ENCODE data around the gene CABCOCO1. TPM values are rescaled to one million over a fixed set of nuclear protein-coding genes. Genes with fewer than 3 reads are reported as not detected.
"Not testable (repeated sequence)": the region's sequence is repeated elsewhere in the genome, so short reads cannot be mapped to it uniquely, and the experiment has no call there.

The CABCOCO1 gene
- total RNA-seq, 2 donors from 2014 or later = not detected

DNA sequence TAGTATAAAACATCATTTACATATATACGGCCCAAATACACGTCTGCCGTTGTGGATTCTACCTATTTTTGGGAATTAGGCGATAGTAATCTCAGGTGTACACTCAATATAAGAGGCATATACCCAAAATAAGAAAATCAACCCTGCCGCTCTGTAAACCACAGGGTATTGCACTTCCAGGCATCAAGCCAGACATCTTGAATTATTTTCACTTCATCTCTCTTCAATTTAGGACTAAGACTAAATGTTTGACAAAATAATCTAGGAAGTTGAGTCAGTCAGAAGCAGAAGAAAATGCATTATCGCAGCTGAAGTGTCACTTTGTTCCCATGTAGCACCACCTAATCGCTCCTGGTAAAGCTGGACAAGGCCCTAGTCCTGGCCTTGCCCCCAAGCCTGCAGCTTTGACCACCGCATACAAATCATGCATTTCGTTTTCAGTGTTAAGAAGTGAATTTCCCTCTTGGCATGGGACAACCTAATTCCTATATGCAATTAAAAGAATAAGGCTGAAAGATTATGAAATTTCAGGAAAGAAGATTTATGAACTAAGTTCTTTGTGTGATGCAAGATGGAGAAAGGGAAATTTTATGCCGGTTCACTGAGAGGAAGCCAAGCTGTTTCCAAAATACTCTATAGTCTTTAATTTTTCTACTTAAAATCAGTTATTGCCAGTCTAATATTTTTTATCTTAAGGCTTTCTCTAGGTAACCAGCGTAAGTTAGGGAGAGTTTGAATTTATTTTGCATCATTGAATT is 26.0 kb downstream of the CABCOCO1 start:
- Histone ChIP-seq H3K4me3 (no peak overlapping the region), H3K9me3 (peaks cover 0 to 2% (median 0%) of the 10 kb centered on the region in 3 donors), H3K27me3 (no peaks in the 10 kb centered on the region), H3K36me3 (replicated peaks in 1 of 2; ENCODE audit: insufficient read depth in 1 of 2, low read depth in 2 of 2) (no peaks in the 10 kb centered on the region), H3K4me1 (no peaks in the 10 kb centered on the region), H3K27ac (no peak overlapping the region)
- WGBS, 2 donors = 77 to 87% methylated on average over 11 of the region's 11 CpGs
- ATAC-seq (no peak), DNase-seq (no peak)
- no peak for TF ChIP-seq POLR2A (IDR thresholded peaks at IDR 0.05)
- TF ChIP-seq, protein P1, sequence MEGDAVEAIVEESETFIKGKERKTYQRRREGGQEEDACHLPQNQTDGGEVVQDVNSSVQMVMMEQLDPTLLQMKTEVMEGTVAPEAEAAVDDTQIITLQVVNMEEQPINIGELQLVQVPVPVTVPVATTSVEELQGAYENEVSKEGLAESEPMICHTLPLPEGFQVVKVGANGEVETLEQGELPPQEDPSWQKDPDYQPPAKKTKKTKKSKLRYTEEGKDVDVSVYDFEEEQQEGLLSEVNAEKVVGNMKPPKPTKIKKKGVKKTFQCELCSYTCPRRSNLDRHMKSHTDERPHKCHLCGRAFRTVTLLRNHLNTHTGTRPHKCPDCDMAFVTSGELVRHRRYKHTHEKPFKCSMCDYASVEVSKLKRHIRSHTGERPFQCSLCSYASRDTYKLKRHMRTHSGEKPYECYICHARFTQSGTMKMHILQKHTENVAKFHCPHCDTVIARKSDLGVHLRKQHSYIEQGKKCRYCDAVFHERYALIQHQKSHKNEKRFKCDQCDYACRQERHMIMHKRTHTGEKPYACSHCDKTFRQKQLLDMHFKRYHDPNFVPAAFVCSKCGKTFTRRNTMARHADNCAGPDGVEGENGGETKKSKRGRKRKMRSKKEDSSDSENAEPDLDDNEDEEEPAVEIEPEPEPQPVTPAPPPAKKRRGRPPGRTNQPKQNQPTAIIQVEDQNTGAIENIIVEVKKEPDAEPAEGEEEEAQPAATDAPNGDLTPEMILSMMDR (IDR thresholded peaks at IDR 0.05) = no peak
- intact Hi-C loops (cut with DNase I) = no loop called here

DNA sequence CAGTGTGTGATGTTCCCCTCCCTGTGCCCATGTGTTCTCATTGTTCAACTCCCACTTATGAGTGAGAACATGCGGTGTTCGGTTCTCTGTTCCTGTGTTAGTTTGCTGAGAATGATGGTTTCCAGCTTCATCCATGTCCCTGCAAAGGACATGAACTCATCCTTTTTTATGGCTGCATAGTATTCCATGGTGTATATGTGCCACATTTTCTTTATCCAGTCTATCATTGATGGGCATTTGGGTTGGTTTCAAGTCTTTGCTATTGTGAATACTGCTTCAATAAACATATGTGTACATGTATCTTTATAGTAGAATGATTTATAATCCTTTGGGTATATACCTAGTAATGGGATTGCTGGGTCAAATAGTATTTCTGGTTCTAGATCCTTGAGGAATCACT is 28.9 kb downstream of the CABCOCO1 start:
- H3K36me3 ChIP-seq (replicated peaks in 1 of 2; ENCODE audit: insufficient read depth in 1 of 2, low read depth in 2 of 2); DNase-seq; H3K4me3 ChIP-seq; intact Hi-C loops (cut with DNase I); ATAC-seq; H3K9me3 ChIP-seq; H3K27me3 ChIP-seq; H3K27ac ChIP-seq; H3K4me1 ChIP-seq: not testable (repeated sequence)
- 91 to 100% methylated on average over 2 of the region's 2 CpGs for WGBS, 2 donors

DNA sequence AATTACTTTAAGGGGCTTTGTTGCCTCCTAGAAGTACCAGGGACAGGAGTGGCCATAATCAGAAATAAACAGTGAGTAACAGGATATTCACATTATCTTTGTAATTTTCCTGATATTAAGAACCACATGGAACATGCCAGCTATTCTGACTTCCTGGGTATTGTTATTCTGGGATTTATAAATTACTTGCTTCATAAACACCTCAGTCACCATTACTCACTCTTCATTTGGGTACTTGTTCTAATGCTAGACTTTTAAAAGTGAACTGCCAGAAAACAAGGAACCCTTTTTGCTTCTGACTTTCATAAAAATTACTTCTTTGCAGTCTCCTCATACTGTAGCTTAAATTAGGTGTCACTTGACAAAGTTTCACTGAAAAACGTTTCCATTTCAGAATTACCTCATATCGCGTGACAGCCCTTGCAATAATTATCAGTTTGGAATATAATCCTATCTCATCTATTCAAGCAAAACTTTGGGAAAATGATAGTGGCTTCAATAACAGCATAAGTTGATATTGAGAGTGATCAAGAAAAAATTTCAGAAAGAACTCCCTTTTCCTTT is 29.8 kb downstream of the CABCOCO1 start:
- Histone ChIP-seq H3K4me1 (no peaks in the 10 kb centered on the region), H3K9me3 (no peaks in the 10 kb centered on the region), H3K27ac (no peak overlapping the region), H3K27me3 (no peaks in the 10 kb centered on the region), H3K36me3 (replicated peaks in 1 of 2; ENCODE audit: insufficient read depth in 1 of 2, low read depth in 2 of 2) (no peaks in the 10 kb centered on the region), H3K4me3 (no peak overlapping the region)
- ATAC-seq (no peak), DNase-seq (no peak)
- intact Hi-C loops (cut with DNase I) = no loop called here
- TF ChIP-seq POLR2A (IDR thresholded peaks at IDR 0.05) = no peak
- TF ChIP-seq, protein P1 (IDR thresholded peaks at IDR 0.05) = no peak
- 66 to 80% methylated on average over 3 of the region's 3 CpGs for WGBS, 2 donors

DNA sequence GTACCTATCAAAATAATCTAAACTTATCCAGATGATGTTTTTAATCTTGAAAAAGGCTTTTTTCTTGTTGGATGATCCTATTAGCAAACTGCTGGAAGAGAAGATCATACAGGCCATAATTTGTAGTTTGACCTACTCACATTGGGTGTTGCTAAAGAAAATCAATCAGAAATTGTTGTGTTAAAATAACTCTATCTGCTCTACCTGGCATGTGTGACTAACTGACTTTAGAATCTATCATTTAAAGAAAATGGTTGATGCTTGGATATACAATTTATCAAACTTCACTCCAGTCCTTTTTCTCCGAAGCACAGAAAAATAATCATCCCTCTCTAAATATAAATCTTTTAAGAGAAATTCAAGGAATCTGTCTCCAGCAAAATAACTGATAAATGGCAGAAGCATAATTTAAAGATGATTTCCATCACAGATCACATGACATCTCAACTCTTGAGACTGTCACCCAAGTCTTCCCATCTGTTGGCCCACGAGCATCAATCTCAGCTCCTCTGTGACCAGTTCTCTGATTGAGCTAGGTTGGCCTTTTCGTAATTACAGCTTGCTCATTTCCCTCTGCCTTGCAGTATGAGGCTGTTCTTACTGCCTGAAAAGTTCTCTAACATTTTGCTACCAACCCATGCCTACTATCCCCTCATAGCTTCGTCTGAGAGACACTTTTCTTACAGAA is 36.4 kb downstream of the CABCOCO1 start:
- no peak for ATAC-seq
- Histone ChIP-seq H3K4me3 (no peak overlapping the region), H3K36me3 (replicated peaks in 1 of 2; ENCODE audit: insufficient read depth in 1 of 2, low read depth in 2 of 2) (no peaks in the 10 kb centered on the region), H3K27me3 (no peaks in the 10 kb centered on the region), H3K4me1 (no peaks in the 10 kb centered on the region), H3K9me3 (no peaks in the 10 kb centered on the region), H3K27ac (no peak overlapping the region)
- no peak for TF ChIP-seq POLR2A (IDR thresholded peaks at IDR 0.05)
- TF ChIP-seq, protein P1 (IDR thresholded peaks at IDR 0.05) = no peak
- DNase-seq = no peak
- intact Hi-C loops (cut with DNase I) = no loop called here
- 74 to 83% methylated on average over 4 of the region's 4 CpGs for WGBS, 2 donors

DNA sequence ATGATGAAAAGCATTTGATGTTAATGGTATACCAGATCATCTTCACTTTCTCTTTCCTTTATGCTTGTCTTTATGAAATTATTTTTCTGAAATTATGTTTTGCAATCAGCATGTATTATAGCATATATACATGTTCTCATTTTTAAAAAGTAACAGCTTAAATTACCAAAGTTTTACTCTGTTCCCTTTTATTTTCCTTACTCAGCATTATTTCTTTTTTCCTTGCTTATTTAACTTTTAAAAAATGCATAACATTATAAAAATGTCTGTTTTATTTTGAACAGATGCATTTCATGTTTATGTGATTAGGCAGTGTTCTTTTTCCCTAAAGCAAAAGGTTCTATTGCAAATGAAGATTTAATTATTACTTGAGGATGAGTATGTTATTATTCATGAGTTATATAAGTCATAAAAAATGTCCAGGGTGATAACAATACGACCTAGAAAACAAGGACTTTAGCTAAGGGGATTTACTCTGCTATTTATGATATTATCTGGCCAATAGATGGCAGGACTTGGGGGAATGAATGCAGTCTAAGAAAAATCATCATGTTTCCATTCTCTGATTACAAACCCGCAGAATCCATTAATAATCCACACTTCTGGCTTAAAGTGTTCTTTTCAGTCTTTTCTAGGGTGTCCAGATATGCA is 38.5 kb downstream of the CABCOCO1 start:
- ATAC-seq (no peak), DNase-seq (no peak)
- H3K9me3 ChIP-seq = no peaks in the 10 kb centered on the region
- TF ChIP-seq POLR2A (IDR thresholded peaks at IDR 0.05) = no peak
- no peak overlapping the region for H3K4me3 ChIP-seq
- no peaks in the 10 kb centered on the region for H3K4me1 ChIP-seq
- no peaks in the 10 kb centered on the region for H3K36me3 ChIP-seq (replicated peaks in 1 of 2; ENCODE audit: insufficient read depth in 1 of 2, low read depth in 2 of 2)
- H3K27ac ChIP-seq = no peak overlapping the region
- 26 to 31% methylated on average over 2 of the region's 2 CpGs for WGBS, 2 donors
- H3K27me3 ChIP-seq = no peaks in the 10 kb centered on the region
- intact Hi-C loops (cut with DNase I) = no loop called here

All from body of pancreas (tissue), 4 donors.